Neural cell (in vitro differentiated cells): Measurements from ENCODE around the gene MYBPHL.

Experiments
- EP300 ChIP-seq: fragments of 450-650 bp; conservative IDR thresholded peaks from 2 replicates; pipeline ENCODE4 v1.6.1; 2014; ENCODE audit warnings: antibody characterized with exemption, mild to moderate bottlenecking, moderate library complexity; ENCODE audit not compliant: poor library complexity, severe bottlenecking
- TF ChIP-seq, protein P1 (sequence below): fragments of 450-650 bp; IDR thresholded peaks from 2 replicates; pipeline ENCODE4 v1.5.1; 2014; ENCODE audit warnings: antibody characterized with exemption, mild to moderate bottlenecking, moderate library complexity; ENCODE audit not compliant: poor library complexity, severe bottlenecking

GRCh38 chr1:109266965-109267364 lies 39.8 kb downstream of the MYBPHL start:
- TF ChIP-seq, protein P1, sequence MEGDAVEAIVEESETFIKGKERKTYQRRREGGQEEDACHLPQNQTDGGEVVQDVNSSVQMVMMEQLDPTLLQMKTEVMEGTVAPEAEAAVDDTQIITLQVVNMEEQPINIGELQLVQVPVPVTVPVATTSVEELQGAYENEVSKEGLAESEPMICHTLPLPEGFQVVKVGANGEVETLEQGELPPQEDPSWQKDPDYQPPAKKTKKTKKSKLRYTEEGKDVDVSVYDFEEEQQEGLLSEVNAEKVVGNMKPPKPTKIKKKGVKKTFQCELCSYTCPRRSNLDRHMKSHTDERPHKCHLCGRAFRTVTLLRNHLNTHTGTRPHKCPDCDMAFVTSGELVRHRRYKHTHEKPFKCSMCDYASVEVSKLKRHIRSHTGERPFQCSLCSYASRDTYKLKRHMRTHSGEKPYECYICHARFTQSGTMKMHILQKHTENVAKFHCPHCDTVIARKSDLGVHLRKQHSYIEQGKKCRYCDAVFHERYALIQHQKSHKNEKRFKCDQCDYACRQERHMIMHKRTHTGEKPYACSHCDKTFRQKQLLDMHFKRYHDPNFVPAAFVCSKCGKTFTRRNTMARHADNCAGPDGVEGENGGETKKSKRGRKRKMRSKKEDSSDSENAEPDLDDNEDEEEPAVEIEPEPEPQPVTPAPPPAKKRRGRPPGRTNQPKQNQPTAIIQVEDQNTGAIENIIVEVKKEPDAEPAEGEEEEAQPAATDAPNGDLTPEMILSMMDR, result no peak
- TF ChIP-seq EP300, result no peak
